CD4-positive, alpha-beta T cell treated with Interleukin-17A for 4 hours (primary cell): ENCODE data around the gene ITGB5.

Experiments used
- DNase-seq: peaks from one replicate; pipeline ENCODE4 v3.0.0-alpha.2; 2020; ENCODE audit warnings: mixed read lengths

ITGB5 gene, protein sequence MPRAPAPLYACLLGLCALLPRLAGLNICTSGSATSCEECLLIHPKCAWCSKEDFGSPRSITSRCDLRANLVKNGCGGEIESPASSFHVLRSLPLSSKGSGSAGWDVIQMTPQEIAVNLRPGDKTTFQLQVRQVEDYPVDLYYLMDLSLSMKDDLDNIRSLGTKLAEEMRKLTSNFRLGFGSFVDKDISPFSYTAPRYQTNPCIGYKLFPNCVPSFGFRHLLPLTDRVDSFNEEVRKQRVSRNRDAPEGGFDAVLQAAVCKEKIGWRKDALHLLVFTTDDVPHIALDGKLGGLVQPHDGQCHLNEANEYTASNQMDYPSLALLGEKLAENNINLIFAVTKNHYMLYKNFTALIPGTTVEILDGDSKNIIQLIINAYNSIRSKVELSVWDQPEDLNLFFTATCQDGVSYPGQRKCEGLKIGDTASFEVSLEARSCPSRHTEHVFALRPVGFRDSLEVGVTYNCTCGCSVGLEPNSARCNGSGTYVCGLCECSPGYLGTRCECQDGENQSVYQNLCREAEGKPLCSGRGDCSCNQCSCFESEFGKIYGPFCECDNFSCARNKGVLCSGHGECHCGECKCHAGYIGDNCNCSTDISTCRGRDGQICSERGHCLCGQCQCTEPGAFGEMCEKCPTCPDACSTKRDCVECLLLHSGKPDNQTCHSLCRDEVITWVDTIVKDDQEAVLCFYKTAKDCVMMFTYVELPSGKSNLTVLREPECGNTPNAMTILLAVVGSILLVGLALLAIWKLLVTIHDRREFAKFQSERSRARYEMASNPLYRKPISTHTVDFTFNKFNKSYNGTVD

DNA sequence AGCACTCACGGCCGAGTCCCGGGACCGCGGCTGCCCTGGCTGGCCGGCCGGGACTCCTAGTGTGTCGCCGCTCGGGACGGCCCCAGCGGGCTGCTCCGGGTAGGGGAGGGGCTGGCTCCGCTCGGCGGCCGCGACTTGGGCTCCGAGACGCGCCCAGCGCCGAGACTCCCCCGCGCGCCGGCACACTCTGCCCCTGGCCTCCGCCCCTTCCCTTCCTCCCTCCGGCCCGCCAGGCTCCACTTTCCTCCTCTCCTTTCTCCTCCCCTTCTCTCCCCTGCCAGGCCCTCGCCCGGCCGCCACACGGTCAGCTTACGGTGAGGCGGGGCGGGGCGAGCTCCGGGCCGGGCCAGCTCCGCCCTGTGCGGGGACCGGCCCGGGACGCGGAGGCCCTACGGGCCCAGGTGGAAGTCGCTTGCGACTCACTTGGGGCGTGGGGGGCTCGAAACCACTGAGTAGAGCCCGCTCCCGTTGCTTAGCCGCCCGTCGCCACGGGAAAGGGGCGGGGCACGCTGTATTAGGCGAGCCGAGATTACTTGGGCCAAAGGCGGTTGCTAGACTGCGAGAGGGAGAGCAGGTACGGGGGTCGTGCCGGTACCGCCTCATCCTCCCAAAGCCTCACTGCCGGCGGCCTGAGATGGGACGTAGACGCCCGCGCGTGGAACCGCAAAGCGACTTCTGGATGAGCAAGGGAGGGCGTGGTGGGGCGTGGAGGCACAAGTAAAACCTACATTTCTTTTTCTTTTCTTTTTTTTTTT is at the start of gene ITGB5:
ITGB5 (minus strand) TSS at position 189 of the 755 bp plus-strand sequence. CDS start 365 bp downstream, outside the sequence.
- peak; percentile 22 for DNase-seq

DNA sequence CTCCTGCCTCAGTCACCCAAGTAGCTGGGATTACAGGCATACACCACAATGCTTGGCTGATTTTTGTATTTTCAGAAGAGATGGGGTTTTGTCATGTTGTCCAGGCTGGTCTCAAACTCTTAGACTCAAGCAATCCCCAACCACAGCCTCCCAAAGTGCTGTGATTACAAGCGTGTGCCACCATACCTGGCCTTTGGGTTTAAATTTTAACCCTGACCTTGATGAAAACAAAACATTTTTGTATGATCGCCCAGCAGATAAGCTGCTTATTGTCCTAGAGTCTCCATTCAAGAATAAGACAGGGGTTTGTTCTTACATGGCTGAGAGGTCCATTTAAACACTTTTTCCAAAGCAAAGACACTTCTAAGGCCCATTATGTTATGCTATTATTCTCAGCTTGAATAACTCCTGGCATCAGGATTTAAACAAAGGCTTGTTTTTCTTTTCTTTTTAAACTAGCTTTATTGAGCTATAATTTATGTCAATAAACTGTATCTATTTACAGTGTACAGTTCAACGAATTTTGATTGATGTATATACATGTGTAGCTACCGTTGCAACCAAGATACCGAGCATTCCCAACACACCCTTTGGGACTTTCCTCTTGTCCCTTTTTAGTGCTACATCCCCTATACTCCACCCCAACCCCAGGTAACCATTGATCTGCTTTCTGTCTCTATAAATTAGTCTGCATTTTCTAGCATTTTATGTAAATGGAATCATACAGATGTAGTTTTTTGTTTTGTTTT is 48.8 kb upstream of the ITGB5 start:
- no peak for DNase-seq

DNA sequence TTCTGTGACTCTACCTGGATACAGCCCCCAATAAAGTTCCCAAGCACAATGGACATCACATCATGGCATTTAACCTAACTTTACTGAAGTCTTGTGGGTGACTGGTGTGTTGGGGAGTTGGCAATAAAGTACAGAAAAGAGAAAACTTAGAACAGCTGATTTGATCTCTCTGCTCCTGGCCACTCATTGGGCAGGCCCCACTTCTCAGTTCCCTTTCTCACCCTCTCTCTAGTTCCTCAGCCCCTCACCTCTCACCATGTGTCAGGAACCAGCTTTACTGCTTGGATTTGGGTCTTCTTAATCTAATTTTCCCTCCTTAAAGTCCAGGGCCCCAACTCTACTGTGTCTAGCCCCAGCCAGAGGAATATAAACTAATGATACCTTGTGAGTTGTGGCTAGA is 48.1 kb upstream of the ITGB5 start:
- no peak for DNase-seq

DNA sequence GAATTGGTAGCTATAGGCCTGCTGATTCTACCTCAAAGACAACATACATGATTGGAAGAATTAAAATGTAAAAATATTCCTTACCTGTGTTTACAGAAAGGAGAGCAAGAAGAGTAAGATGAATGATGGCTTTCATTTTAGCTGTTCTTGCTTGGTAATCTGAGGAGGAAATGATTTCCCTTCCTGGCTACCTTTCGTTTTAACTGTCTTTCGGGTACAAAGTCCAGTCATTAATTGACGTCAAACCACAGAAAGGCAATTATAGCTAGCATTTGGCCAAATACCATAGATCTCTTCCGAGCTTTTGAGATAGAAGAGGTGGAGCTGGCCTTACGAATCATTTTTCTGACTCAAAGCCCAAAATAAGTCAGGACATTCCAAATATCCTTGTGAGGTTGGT is 47.4 kb upstream of the ITGB5 start, which contains the start of gene MUC13:
MUC13 (minus strand) TSS at position 175 of the 400 bp plus-strand sequence; CDS start at position 136, 39 bp downstream.
- no peak for DNase-seq

DNA sequence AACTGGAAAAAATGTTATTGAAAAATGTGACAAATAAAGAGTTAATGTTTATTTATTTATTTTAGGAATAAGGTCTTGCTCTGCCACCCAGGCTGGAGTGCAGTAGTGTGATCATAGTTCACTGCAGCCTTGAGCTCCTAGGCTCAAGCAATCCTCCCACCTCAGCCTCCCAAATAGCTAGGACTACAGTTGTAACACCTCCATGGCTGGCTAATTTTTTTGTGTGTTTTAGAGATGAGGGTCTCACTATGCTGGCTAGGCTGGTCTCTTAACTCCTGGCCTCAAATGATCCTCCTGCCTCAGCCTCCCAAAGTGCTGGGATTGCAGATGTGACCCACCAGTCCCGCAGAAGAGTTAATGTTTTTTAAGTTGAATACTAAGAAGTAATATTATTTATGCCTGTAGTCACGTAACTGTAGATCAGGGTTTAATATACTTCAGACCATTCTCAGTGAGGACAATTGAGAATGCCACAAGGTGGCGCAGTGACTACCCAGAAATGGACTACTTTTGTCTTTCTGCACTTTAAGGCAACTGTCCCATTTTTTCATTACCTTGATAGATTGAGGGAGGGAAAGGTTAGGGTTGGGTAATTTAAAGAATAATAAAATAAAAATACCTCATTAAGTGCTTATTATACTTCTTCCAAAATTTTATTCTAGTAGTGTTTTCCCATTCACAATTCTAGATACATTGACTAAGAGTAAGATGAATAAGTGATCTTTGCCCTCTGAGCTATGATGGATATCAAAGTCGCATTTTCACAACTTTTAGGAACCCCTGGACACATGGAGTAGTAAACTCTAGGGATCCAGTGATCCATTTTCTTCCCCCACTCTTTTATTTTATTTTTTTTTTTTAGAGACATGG is 41.4 kb upstream of the ITGB5 start:
- peak; percentile 71 for DNase-seq

DNA sequence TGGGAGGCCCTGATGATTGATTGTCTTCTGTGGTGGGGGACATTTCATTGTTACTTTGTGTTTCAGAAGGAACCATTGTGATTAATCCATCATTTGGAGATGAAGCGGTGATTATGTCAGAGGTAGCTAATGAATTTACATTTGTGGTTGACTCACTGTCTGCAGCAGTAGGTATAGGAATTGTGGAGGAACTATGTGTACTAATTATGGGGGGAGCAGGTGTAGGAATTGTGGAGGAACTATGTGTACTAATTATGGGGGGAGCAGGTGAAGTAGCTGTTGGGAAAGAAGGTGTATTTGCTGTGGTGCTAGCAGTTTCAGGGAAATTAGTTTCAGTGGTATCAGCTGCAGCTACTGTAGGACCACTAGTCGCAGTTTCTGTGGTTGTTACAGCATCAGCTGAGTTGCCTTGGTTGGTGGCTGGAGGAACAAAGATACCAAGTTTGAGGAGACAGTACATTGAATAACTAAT is 40.4 kb upstream of the ITGB5 start:
- no peak for DNase-seq

DNA sequence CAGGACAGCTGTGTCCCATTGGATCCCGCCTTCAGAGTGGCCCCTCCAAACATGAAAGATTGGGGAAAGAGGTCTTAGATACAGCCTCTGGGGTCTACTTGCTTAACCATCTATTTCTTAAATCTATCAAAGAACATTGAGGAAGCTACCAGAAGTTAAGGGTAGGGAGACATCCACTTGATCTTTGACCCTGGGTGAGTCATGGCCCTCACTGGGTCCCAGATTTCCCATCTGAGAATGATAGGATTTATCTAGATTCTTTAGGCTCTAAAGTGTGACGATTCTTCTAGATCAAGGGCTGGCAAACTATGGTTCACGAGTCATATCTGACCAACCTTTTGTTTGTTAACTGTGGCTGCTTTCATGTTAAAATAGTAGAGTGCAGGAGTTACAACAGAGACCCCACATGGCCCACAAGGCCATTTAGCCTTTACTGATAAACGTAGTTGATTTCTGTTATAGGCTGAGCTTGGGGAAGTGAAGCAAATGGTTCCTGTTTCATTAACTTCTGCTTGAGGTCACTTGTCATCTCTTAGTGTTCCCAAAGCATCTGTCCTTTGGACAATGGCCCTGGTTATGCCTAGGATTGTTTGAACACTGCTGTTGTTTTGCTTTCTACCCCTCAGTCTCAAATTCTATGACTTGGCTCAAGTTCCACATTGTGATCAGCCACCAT is 39.4 kb upstream of the ITGB5 start:
- no peak for DNase-seq

DNA sequence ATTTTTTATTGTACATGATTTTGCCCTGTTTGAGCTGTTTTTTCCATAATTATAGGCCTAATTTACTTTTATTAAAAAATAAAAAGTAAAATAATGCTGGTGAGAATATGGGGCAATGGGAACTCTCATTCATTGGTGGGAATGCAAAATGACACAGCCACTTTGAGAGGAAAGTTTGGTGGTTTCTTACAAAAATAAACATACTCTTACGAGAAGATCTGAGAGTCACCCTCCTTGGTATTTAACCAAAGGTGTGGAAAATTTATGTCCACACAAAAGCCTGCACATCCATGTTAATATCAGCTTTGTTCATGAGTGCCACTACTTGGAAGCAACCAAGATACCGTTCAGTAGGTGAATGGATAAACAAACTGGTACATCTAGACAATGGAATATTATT is 37.6 kb upstream of the ITGB5 start:
- DNase-seq: no peak

DNA sequence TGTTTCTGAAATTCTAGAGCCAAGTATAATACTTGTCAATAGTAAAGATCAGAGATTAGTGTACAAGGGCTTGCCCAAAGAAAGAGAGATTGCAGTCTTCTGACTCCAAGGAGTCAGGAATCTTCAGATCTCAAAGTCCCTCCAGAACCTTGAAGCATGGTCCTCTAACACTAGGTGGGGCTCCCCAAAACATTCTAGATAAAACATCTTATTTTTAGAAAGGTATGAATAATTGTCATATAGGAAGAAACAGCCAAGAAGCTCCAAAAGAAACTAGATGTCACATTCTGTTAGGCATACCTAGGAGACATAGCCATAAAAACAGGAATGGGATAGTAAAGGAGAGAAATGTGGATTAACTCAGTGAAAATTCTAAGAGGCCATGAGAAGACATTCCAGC is 36.7 kb upstream of the ITGB5 start:
- DNase-seq: no peak

DNA sequence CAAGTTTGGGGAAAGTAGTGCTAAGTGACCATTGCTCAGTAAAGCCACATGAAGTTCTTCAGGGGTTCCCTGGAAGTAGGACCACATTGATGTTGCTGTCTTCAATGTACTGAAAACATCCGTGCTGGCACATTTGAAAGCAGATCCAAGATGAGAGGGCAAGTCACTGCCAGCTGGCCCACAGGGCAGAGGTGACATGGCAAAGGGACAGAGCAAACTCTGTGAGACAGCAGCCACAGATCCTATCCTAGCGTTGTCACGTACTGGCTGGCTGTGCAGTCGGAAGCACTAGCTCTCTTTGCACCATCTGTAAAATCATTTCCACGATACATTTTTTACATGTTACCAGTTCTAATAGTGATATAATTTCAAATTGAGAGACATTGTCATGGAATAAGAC is 33.6 kb upstream of the ITGB5 start:
- DNase-seq: no peak

DNA sequence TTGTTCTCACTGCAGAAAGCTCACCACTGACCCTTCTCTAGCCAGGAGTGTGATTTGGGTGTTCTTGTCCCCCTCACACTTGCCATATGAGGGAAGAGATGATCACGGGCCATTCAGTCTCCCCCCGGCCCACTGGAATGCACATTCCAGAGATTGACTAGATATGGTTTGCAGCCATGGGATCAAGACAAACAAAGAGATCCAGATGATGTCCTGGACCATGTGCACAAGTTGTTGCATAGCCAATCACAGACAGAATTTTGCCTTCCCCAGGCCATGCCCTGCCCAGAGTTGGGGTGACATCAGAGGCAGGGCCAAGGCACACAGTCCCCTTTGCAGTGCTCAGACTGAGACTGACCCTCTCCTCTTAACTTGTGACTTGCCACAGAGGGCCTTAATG is 32.6 kb upstream of the ITGB5 start:
- DNase-seq: no peak

DNA sequence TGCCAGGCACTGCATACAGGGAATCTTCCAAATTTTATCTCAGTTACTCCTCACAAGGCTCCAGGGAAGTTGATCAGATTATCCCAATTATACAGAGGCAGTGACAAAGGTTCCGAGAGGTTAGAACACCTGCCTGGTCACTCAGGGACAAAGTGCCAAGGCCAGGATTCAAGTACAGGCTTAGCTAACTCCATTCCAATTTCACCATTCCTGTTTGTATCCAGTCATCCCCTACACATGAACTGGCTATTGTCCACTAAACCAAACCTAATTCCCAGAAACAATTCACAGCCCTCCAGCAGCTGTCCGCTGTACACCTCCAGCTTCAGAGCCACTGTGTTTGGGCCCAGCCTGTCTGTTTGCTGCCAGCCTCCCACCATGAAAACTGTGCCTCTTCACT is 31.4 kb upstream of the ITGB5 start:
- DNase-seq: no peak

DNA sequence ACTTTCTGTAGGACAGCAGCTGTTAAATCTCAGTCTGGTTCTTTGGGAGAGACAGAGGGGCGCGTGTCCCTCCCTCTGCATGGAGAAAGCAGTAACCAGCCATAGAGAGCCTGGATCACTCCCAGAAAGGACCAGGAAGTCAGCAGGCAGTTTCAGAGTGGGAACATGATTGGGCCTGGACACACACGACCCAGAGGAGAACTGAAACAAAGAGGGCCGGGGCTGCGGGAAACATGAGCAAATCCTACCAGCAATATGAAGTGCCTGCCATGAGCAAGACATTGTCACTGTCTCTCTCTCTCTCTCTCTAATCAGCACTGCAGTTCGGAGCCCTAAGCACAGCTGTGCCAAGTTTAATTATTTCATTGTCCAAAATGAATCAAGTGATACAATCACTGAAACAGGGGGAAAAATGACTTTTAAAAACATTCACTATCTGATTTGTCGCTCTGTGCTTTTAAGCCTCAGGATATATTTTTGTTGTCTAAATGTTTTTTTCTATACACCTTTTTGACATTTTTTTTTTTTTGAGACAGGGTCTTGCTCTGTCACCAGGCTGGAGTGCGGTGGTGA is 29.8 kb upstream of the ITGB5 start:
- DNase-seq: no peak

DNA sequence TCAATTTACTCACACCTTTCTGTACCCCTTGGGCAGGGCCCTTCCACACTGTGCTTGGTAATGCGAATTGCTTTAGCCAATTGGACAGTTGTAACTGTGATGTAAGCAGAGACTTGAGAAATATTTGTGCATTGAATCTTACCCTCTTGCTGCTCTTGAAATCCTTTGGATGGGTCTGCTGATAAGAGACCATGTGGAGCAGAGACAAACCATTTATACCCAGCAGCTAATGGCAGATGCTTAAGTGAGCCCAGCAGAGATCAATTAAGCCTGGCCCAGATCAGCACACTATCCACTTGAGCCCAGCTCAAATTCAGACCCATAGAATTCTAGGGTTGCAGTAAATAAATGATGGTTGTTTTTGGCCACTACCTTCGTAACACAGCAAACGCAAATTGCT is 28.1 kb upstream of the ITGB5 start:
- DNase-seq: no peak

DNA sequence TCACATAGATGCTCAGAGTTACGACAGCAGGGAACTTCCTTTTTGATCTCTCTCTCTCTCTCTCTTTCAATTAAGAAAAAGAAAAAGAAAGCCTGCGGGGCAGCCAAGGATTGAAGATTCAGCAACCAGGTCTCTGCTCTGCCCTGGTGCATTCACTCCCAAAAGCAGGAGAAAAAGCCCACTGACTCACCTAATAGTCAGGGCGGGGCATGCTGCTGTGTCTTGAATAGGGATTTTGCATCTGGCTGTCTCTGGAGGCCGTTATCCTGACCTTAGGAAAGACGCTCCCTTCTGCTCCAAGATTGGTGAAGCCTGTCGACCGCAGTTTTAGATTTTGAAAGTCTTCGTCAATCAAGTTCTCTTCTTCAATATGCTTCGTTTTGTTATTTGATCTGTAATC is 20.8 kb upstream of the ITGB5 start:
- no peak for DNase-seq

DNA sequence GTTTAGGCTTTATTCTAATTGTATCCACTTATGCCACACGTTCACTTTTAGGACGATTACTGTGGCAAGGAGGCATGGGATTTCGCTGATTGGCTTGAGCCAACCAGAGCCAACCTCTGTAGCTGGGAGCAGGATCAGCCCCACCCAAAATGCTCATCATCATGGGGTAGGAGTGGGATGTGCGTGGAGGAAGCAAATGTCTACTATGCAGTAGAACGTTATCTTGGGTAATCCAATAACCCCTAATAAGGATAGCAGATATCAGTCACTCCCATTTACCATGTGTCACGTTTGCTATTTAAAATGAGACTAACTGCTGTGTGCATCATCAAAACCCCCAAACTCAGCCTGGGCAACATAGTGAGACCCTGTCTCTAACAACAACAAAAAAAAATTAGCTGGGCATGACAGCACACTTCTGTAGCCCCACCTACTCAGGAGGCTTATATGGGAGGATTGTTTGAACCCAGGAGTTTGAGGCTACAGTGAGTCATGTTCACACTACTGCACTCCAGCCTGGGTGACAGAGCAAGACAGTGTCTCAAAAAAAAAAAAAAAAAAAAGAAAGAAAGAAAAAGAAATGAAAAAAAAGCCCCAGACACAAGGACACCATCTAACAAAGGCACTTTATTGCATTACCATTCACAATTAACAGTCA is 17.8 kb upstream of the ITGB5 start:
- no peak for DNase-seq

DNA sequence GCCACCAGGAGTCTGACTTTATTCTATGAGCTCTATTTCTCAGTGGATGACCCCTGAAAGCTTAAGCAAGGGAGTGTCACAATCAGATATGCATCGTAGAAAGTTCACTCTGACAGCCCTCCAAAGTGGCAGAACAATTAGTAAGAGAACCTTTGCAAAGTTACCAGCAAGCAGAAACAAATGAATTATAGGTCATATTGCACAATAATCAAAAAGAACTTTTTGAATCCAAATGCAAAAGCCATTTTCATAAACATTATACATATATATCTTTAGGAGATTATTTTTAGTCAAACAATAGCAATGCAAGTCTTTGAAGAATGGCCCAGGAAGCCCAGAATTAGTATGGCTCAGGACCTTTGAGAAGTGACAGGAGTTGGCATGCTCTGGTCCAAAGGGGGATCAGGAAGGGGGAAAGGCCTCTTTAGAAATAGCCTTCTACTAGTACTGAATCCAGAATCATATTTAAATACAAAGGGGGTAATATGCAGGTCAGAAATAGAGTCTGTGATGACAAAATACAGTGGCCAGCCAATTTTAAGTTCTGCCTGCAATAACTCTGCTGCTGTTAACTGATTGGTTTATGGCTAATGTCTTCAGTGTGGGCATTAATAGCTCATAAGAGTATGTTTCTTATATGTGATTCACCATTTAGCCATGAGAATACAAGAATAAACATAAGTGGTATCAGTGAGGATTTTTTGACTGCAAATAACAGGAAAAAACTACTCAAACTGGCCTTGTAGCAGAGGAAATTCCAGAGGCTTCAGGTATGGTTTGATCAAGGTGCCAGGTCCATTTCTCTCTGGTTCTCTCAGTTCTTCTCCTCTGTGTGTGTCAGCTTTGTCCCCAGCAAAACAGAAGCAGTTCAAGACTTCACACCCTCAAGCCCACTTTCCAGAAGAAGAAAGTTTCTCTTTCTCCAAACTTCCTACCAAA is 17.0 kb upstream of the ITGB5 start:
- no peak for DNase-seq

DNA sequence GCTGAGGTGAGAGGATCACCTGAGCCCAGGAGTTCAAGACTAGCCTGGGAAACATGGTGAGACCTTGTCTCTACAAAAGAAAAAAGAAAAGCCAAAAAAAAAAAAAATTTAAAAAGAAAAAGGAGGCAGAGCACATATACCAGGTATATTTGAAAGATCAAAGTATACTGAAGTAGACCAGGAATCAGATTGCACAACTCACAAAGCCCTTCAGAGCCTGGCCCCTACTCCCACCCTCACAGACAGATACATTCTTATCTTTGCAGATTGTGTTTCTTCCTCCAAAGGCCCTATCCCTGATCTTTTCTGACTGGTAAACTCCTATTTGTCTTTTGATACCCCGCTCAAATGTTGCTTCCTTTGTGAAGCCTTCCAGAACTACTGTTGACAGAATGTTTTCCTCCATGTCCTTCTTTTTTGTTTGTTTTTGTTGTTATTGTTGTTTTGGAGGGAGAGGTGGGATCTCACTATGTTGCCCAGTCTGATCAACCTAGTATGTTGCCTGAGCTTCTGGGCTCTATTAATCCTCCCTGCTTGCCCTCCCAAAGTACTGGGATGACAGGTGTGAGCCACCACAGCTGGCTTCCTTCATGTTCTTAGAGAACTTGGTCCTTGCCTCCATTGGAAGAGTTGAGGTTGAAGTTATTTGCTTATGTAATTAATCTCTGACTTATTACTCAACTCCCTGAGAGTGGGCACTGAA is 9.8 kb upstream of the ITGB5 start:
- DNase-seq: no peak
